ENCODE measurements around the gene CCZ1. TPM values are rescaled to one million over a fixed set of nuclear protein-coding genes. Genes with fewer than 3 reads are reported as not detected.
"Not testable (repeated sequence)": the region's sequence is repeated elsewhere in the genome, so short reads cannot be mapped to it uniquely, and the experiment has no call there.

Gene CCZ1
- 10 to 100 TPM; 74.0 to 88.6 (median 85.9) TPM for polyA plus RNA-seq (ENCODE audit: insufficient read length in 3 of 3)
- long read RNA-seq, donor 1, transcript CCZ1-201 (15 exons, 1,802 nt) = major isoform, 13 of 16 reads
- long read RNA-seq, donor 1, partial matches to known transcripts = 0 of 16 reads
- long read RNA-seq, donor 1, other reads (novel, unspliced or antisense) = 0 of 16 reads
- long read RNA-seq, donor 2, transcript CCZ1-201 (15 exons, 1,802 nt) = major isoform, 11 of 15 reads
- long read RNA-seq, donor 2, partial matches to known transcripts = 0 of 15 reads
- long read RNA-seq, donor 2, other reads (novel, unspliced or antisense) = 0 of 15 reads
- long read RNA-seq, donor 3, transcript CCZ1-201 (15 exons, 1,802 nt) = major isoform, 38 of 43 reads
- long read RNA-seq, donor 3, partial matches to known transcripts = 0 of 43 reads
- long read RNA-seq, donor 3, other reads (novel, unspliced or antisense) = 0 of 43 reads
- long read RNA-seq, donor 4, transcript CCZ1-201 (15 exons, 1,802 nt) = major isoform, 18 of 22 reads
- long read RNA-seq, donor 4, partial matches to known transcripts = 0 of 22 reads
- long read RNA-seq, donor 4, other reads (novel, unspliced or antisense) = 0 of 22 reads
- long read RNA-seq, donor 5 = 0 reads
- long read RNA-seq, donor 6, transcript CCZ1-201 (15 exons, 1,802 nt) = major isoform, 15 of 26 reads
- long read RNA-seq, donor 6, partial matches to known transcripts = 0 of 26 reads
- long read RNA-seq, donor 6, other reads (novel, unspliced or antisense) = 0 of 26 reads
- long read RNA-seq, donor 7, transcript CCZ1-201 (15 exons, 1,802 nt) = major isoform, 20 of 33 reads
- long read RNA-seq, donor 7, partial matches to known transcripts = 10 of 33 reads
- long read RNA-seq, donor 7, other reads (novel, unspliced or antisense) = 0 of 33 reads
- long read RNA-seq, donor 8 = 0 reads
- long read RNA-seq, donor 9, transcript CCZ1-201 (15 exons, 1,802 nt) = major isoform, 23 of 26 reads
- long read RNA-seq, donor 9, partial matches to known transcripts = 0 of 26 reads
- long read RNA-seq, donor 9, other reads (novel, unspliced or antisense) = 0 of 26 reads
- long read RNA-seq, donor 10, transcript CCZ1-201 (15 exons, 1,802 nt) = major isoform, 23 of 26 reads
- long read RNA-seq, donor 10, partial matches to known transcripts = 0 of 26 reads
- long read RNA-seq, donor 10, other reads (novel, unspliced or antisense) = 0 of 26 reads
- long read RNA-seq, donor 11, transcript CCZ1-201 (15 exons, 1,802 nt) = major isoform, 19 of 22 reads
- long read RNA-seq, donor 11, partial matches to known transcripts = 0 of 22 reads
- long read RNA-seq, donor 11, other reads (novel, unspliced or antisense) = 0 of 22 reads
- long read RNA-seq, donor 12, transcript CCZ1-201 (15 exons, 1,802 nt) = major isoform, 11 of 15 reads
- long read RNA-seq, donor 12, partial matches to known transcripts = 0 of 15 reads
- long read RNA-seq, donor 12, other reads (novel, unspliced or antisense) = 0 of 15 reads
- long read RNA-seq, donor 13 = 0 reads
- long read RNA-seq, donor 14, transcript CCZ1-201 (15 exons, 1,802 nt) = major isoform, 21 of 21 reads
- long read RNA-seq, donor 14, partial matches to known transcripts = 0 of 21 reads
- long read RNA-seq, donor 14, other reads (novel, unspliced or antisense) = 0 of 21 reads
- long read RNA-seq, donor 15, transcript CCZ1-201 (15 exons, 1,802 nt) = major isoform, 10 of 12 reads
- long read RNA-seq, donor 15, partial matches to known transcripts = 0 of 12 reads
- long read RNA-seq, donor 15, other reads (novel, unspliced or antisense) = 0 of 12 reads
- long read RNA-seq, donor 16, transcript CCZ1-204 (3 exons, 2,062 nt) = minor isoform, 5 of 87 reads
- long read RNA-seq, donor 16, transcript CCZ1-201 (15 exons, 1,802 nt) = major isoform, 70 of 87 reads
- long read RNA-seq, donor 16, partial matches to known transcripts = 6 of 87 reads
- long read RNA-seq, donor 16, other reads (novel, unspliced or antisense) = 0 of 87 reads

DNA sequence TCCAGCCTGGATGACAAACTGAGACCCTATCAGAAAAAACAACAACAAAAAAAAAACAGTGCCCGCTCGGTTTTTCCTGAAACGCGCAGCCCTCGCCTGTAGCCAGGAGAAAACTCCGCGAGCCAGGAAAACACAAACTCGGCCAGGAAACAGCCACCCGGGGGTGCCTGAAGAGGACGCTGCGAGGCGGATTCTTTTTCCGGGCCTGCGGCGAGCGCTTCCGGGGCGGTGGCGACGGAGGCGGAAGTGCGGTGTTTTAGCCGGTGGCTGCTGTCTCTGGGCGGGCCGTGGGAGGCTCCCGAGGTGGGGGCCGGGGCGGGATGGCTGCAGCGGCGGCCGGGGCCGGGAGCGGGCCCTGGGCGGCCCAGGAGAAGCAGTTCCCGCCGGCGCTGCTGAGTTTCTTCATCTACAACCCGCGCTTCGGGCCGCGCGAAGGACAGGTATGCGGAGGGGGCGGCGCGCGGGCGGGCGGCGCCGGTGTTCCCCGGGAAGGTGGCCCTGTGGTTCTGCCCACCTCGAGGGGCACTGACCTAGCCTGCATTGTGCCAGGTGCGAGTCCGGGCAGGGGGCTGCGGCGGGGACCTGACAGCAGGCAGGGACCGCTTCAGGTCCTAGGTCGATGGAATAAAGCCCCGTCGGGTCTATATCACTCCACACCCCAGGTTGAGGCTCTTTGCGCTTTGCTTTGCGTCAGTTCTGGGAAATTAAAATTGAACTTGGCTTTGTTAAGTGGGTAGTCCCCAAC, at the start of gene CCZ1:
CCZ1 (plus strand) TSS at position 254 of the 745 bp plus-strand sequence; CDS start at position 321, 67 bp downstream.
- DNase-seq (ENCODE audit: extremely low read depth in 1 of 11, low read depth in 9 of 11, low spot score in 4 of 11) = peak in 9 of 11 donors; percentile 3 to 32 (median 10)

DNA sequence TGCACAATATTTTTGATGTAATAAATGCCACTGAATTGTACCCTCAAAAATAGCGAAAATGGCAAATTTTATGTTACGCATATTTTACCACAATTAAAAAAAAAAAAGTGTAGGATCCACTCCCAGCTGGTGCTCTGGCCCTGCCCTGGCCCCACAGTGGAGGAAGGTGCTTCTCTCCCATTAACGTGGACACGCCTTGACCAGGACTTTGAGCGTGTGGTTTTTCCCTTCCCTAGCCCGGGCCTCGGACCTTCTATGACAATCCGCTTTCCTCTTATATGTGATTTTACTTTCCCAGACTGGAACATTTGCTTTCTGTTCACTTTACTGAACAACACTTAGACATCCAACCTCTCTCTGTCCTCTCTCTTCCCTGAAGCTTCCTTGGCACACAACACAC, 47.6 kb upstream of the CCZ1 start:
- DNase-seq (ENCODE audit: extremely low read depth in 1 of 11, low read depth in 9 of 11, low spot score in 4 of 11) = no peak

- no peak for DNase-seq (ENCODE audit: extremely low read depth in 1 of 11, low read depth in 9 of 11, low spot score in 4 of 11)
These were observed 43.8 kb upstream of the CCZ1 start for GRCh38 chr7:5854738-5855137.

- not testable (repeated sequence) for DNase-seq (ENCODE audit: extremely low read depth in 1 of 11, low read depth in 9 of 11, low spot score in 4 of 11)
These were observed 41.4 kb upstream of the CCZ1 start for GRCh38 chr7:5857041-5857575.

DNA sequence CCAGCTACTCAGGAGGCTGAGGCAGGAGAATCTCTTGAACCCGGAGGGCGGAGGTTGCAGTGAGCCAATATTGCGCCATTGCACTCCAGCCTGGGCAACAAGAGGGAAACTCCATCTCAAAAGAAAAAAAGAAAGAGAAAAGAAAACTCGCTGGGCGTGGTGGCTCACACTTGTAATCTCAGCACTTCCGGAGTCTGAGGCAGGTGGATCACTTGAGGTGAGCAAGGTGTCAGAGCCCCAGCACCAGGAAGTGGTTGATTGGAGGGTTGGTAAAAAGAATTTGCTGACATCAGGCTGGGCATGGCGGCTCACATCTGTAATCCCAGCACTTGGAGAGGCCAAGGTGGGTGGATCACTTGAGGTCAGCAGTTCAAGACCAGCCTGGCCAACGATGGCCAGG, 40.0 kb upstream of the CCZ1 start:
- DNase-seq (ENCODE audit: extremely low read depth in 1 of 11, low read depth in 9 of 11, low spot score in 4 of 11) = not testable (repeated sequence)

DNA sequence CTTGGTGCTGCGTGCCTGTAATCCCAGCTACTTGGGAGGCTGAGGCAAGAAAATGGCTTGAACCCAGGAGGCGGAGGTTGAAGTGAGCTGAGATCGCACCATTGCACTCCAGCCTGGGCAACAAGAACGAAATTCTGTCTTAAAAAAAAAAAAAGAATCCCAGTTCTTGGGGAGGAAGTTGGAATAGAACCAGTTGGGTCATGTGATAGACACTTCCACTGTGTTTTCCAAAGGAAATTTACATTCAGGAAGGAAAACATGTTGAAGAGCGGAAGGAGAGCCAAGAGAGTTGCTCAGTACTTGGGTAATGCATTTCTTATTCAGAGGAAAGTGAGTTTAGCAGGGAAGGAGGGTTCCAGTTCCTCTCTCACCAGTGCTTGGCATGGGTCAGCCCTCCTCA, 37.3 kb upstream of the CCZ1 start:
- not testable (repeated sequence) for DNase-seq (ENCODE audit: extremely low read depth in 1 of 11, low read depth in 9 of 11, low spot score in 4 of 11)

DNA sequence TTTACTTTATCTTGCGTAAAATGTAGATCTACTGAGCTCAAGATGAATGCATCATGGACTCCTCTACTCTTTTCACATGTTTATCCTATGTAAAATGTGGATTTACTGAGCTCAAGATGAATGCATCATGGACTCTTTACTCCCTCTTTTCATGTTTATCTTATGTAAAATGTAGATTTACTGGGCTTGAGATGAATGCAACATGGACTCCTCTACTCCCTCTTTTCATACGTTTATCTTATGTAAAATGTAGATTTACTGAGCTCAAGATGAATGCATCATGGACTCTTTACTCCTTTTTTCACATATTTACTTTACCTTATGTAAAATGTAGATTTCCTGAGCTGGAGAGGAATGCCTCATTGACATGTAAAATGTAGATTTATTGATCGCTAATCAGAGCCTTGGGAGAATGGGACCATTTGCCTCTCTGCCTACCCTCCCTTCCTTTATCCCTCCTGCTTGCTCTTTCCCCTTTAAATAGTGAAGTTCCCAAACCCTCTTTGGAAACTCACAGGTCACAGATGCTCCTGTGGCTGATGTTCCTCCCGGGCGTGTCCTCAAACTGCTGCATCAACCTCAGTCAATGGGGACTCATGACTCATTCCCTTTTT, 35.7 kb upstream of the CCZ1 start:
- DNase-seq (ENCODE audit: extremely low read depth in 1 of 11, low read depth in 9 of 11, low spot score in 4 of 11) = not testable (repeated sequence)

DNA sequence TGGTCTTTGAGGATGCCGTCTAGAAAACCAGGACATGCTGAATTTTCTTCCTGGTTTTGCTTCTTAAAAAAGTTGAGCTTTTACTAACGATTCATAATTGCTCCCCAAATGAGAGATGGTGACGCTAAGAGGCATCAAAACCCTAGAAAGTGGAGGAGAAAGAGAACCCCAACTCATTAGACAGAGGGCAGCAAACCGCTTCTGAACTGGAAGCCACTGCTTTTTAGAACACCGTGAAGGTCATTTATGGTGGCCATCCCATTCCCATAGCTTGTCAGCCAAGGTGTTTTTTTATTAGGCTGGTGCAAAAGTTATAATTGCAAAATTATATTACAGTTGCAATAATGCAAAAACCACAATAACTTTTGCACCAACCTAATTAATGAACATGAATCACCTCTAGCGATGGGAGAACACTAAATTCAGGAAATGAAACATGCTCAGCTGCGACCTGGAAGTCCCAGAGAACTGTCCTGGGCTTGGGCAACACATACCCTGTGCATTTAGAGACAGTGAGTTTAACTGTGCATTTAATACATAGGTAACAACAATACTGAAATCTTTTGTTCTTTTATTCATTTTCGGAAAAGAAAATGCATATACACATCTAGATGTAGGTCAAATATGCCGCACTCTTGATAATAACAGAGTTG, 33.1 kb upstream of the CCZ1 start:
- DNase-seq (ENCODE audit: extremely low read depth in 1 of 11, low read depth in 9 of 11, low spot score in 4 of 11) = not testable (repeated sequence)

- DNase-seq (ENCODE audit: extremely low read depth in 1 of 11, low read depth in 9 of 11, low spot score in 4 of 11) = no peak
These were observed 31.5 kb upstream of the CCZ1 start for GRCh38 chr7:5867060-5867459.

DNA sequence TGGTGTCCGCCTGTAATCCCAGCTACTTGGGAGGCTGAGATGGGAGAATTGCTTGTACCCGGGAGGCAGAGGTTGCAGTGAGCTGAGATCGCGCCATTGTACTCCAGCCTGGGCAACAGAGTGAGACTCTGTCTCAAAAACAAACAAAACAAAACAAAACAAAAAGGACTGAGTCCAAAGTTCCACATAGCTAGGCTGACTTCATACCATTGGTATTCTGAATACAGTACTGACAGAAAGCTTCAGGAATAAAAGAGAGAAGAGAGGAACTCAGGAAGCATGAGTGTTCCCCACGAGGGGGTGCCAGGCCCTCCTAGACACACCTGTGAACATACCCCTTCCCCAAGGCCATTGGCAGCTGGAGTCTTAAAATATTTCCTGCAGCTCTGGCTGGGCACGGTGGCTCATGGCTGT, 29.6 kb upstream of the CCZ1 start:
- DNase-seq (ENCODE audit: extremely low read depth in 1 of 11, low read depth in 9 of 11, low spot score in 4 of 11) = not testable (repeated sequence)

DNA sequence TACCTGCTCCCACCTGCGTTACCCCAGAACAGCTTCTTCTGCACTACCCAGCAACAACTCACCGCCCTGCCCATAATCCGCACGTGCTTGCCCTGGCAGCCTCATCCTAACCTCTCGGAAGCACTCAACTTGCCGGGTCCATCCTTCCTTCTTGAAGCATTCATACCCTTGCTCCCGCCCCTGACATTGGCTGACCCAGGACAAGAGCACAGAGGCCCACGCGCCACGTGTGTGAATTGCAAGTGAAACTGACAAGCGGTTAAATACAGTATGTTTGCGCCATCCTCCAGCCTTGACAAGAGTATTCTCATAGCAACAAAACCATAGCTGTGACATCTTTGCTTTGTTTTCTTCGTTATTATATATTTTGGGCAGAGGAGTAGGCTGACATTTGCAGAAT, 28.8 kb upstream of the CCZ1 start:
- DNase-seq (ENCODE audit: extremely low read depth in 1 of 11, low read depth in 9 of 11, low spot score in 4 of 11) = no peak

- DNase-seq (ENCODE audit: extremely low read depth in 1 of 11, low read depth in 9 of 11, low spot score in 4 of 11) = no peak
These were observed 28.2 kb upstream of the CCZ1 start for GRCh38 chr7:5870311-5870710.

DNA sequence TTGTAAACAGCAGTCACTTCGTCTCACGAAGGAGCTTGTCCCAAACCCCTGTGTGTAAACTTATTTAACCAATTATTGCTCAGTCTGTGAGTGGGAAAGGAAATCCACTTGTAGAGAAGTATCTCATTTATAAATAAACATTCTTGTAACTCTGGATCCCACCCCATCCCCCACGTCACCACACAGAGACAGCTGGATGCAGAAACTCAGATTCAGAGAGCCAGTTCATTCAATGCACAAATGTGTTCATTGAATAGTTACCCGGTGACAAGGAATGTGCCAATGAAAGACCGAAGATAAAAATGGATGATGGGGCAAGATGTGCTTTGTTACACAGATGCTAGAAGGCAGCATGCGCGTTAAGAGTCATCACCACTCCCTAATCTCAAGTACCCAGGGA, 26.2 kb upstream of the CCZ1 start:
- DNase-seq (ENCODE audit: extremely low read depth in 1 of 11, low read depth in 9 of 11, low spot score in 4 of 11) = no peak

DNA sequence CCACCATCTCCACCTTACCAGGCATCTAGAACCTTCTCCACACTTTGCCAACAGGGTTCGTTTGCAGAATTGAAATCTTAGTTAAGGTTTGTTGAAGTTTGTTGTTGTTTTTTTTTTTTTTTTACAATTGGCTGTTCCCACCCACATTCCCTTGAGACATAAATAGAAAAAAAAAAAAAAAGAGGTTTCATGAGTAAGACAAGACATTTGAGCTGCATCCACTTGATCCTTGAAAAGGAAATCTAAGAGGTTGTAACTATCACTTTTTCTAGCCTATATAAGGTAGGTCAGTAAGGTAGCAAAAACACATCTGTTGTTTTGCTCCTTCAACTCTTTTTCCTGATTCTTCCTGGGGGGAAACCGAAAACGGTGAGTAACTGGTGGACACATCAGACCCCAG, 18.9 kb upstream of the CCZ1 start:
- DNase-seq (ENCODE audit: extremely low read depth in 1 of 11, low read depth in 9 of 11, low spot score in 4 of 11) = not testable (repeated sequence)

- not testable (repeated sequence) for DNase-seq (ENCODE audit: extremely low read depth in 1 of 11, low read depth in 9 of 11, low spot score in 4 of 11)
These were observed 18.4 kb upstream of the CCZ1 start for GRCh38 chr7:5880106-5880505.

GRCh38 chr7:5884431-5884830, 14.1 kb upstream of the CCZ1 start:
- DNase-seq (ENCODE audit: extremely low read depth in 1 of 11, low read depth in 9 of 11, low spot score in 4 of 11) = not testable (repeated sequence)
